ENCODE results near the gene MB. TPM values are rescaled to one million over a fixed set of nuclear protein-coding genes. Genes with fewer than 3 reads are reported as not detected.

The MB gene
- total and polyA plus RNA-seq, 4 donors, result 0.13 to 0.25 TPM; not detected in 2

DNA sequence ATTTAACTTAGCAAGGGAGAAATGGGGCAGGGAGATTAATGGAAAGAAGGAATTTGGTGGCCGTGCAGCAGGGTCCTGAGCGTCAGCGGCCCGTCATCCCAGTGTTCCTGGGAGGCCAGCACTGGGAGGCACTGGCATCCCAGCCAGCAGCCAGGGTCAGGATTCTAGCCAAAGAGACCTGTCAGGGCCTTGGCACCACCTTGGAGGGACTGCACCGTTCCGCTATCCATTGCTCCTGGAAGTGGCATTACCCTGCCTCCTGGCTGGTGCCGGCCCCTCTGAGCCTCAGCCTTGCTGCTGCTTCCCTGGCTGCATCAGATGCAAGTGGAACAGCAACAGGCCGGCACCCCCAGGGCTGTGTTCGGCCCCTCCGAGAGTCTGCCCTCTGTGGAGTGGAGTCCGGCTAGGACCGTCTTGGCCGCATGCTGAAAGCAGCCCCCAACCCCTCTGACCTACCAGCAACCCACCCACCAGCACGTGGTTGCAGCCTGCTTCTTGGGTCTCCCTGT, 46.4 kb downstream of the MB start:
- no peak overlapping the region for H3K27ac ChIP-seq (ENCODE audit: low read depth in 1 of 2, low read length in 2 of 2)
- DNase-seq (ENCODE audit: low spot score), result no peak
- no peak for TF ChIP-seq NR2F2 (IDR thresholded peaks at IDR 0.05)
- TF ChIP-seq RAD21 (IDR thresholded peaks at IDR 0.05), result no peak
- TF ChIP-seq HNF4A (conservative IDR thresholded peaks at IDR 0.05), result no peak
- no peak for TF ChIP-seq JUND (IDR thresholded peaks at IDR 0.05)
- TF ChIP-seq EGR1 (IDR thresholded peaks at IDR 0.05; ENCODE audit: low read depth in 2 of 2), result no peak
- no peak for TF ChIP-seq RXRA (IDR thresholded peaks at IDR 0.05)
- TF ChIP-seq YY1 (IDR thresholded peaks at IDR 0.05), result no peak
- TF ChIP-seq, protein P1, sequence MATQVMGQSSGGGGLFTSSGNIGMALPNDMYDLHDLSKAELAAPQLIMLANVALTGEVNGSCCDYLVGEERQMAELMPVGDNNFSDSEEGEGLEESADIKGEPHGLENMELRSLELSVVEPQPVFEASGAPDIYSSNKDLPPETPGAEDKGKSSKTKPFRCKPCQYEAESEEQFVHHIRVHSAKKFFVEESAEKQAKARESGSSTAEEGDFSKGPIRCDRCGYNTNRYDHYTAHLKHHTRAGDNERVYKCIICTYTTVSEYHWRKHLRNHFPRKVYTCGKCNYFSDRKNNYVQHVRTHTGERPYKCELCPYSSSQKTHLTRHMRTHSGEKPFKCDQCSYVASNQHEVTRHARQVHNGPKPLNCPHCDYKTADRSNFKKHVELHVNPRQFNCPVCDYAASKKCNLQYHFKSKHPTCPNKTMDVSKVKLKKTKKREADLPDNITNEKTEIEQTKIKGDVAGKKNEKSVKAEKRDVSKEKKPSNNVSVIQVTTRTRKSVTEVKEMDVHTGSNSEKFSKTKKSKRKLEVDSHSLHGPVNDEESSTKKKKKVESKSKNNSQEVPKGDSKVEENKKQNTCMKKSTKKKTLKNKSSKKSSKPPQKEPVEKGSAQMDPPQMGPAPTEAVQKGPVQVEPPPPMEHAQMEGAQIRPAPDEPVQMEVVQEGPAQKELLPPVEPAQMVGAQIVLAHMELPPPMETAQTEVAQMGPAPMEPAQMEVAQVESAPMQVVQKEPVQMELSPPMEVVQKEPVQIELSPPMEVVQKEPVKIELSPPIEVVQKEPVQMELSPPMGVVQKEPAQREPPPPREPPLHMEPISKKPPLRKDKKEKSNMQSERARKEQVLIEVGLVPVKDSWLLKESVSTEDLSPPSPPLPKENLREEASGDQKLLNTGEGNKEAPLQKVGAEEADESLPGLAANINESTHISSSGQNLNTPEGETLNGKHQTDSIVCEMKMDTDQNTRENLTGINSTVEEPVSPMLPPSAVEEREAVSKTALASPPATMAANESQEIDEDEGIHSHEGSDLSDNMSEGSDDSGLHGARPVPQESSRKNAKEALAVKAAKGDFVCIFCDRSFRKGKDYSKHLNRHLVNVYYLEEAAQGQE (IDR thresholded peaks at IDR 0.05), result no peak
- no peak for TF ChIP-seq FOXA2 (IDR thresholded peaks at IDR 0.05)
- TF ChIP-seq, protein P2, sequence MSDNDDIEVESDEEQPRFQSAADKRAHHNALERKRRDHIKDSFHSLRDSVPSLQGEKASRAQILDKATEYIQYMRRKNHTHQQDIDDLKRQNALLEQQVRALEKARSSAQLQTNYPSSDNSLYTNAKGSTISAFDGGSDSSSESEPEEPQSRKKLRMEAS (IDR thresholded peaks at IDR 0.05), result no peak
- no peak for TF ChIP-seq HNF4G (IDR thresholded peaks at IDR 0.05)
- TF ChIP-seq, protein P3, sequence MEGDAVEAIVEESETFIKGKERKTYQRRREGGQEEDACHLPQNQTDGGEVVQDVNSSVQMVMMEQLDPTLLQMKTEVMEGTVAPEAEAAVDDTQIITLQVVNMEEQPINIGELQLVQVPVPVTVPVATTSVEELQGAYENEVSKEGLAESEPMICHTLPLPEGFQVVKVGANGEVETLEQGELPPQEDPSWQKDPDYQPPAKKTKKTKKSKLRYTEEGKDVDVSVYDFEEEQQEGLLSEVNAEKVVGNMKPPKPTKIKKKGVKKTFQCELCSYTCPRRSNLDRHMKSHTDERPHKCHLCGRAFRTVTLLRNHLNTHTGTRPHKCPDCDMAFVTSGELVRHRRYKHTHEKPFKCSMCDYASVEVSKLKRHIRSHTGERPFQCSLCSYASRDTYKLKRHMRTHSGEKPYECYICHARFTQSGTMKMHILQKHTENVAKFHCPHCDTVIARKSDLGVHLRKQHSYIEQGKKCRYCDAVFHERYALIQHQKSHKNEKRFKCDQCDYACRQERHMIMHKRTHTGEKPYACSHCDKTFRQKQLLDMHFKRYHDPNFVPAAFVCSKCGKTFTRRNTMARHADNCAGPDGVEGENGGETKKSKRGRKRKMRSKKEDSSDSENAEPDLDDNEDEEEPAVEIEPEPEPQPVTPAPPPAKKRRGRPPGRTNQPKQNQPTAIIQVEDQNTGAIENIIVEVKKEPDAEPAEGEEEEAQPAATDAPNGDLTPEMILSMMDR (IDR thresholded peaks at IDR 0.05; ENCODE audit: low read depth, low read length, missing input control), result no peak
- no peak for TF ChIP-seq GABPA (IDR thresholded peaks at IDR 0.05 in 1 of 2, conservative IDR thresholded peaks at IDR 0.05 in 1 of 2)
- no peak overlapping the region for H3K9ac ChIP-seq (ENCODE audit: low read depth in 1 of 2, low read length in 2 of 2)
- H3K4me3 ChIP-seq (ENCODE audit: low read depth in 1 of 3, low read length in 3 of 3), result no peak overlapping the region
- H3K27me3 ChIP-seq (ENCODE audit: control insufficient read depth in 4 of 4, insufficient read depth in 4 of 4, low read length in 3 of 4), result no peaks in the 10 kb centered on the region
- WGBS, result 92% methylated on average over 14 of the region's 14 CpGs
- H3K36me3 ChIP-seq (ENCODE audit: control insufficient read depth in 4 of 4, insufficient read depth in 3 of 4, low read depth in 1 of 4, low read length in 3 of 4), result no peaks in the 10 kb centered on the region
- H3K4me1 ChIP-seq (ENCODE audit: control insufficient read depth in 4 of 4, insufficient read depth in 4 of 4, low read length in 3 of 4), result no peaks in the 10 kb centered on the region
- H3K9me3 ChIP-seq (ENCODE audit: control insufficient read depth in 4 of 4, low read length in 3 of 4), result no peaks in the 10 kb centered on the region

DNA sequence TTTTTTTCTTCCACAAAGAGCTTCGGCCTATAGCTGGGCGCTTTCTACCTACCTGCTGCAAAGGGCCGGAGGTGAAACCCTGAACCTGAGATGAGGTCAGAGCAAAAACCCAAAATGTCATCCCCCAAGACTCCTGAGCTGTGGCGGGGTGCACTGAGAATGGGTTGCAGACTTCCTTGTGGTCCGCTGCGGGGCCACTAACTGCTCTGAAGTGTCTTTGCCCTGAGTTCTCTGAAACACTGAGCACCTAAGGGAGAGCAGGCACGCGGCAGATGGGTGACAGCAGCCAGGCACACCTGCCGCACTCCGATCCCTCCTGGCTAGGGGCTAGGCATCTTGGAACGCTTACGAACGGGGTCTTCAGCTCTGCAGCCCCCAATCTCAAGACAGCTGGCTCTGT, 47.2 kb downstream of the MB start:
- DNase-seq (ENCODE audit: low spot score), result no peak
- no peaks in the 10 kb centered on the region for H3K36me3 ChIP-seq (ENCODE audit: control insufficient read depth in 4 of 4, insufficient read depth in 3 of 4, low read depth in 1 of 4, low read length in 3 of 4)
- H3K9ac ChIP-seq (ENCODE audit: low read depth in 1 of 2, low read length in 2 of 2), result no peak overlapping the region
- no peaks in the 10 kb centered on the region for H3K9me3 ChIP-seq (ENCODE audit: control insufficient read depth in 4 of 4, low read length in 3 of 4)
- H3K4me3 ChIP-seq (ENCODE audit: low read depth in 1 of 3, low read length in 3 of 3), result no peak overlapping the region
- WGBS, result 93% methylated on average over 13 of the region's 13 CpGs
- peaks cover 0 to 1% (median 0%) of the 10 kb centered on the region in 4 donors for H3K27me3 ChIP-seq (ENCODE audit: control insufficient read depth in 4 of 4, insufficient read depth in 4 of 4, low read length in 3 of 4)
- H3K27ac ChIP-seq (ENCODE audit: low read depth in 1 of 2, low read length in 2 of 2), result no peak overlapping the region
- TF ChIP-seq SP1 (IDR thresholded peaks at IDR 0.05) (no peak), RXRA (IDR thresholded peaks at IDR 0.05) (no peak), RAD21 (IDR thresholded peaks at IDR 0.05) (no peak), EGR1 (IDR thresholded peaks at IDR 0.05; ENCODE audit: low read depth in 2 of 2) (no peak), TAF1 (conservative IDR thresholded peaks at IDR 0.05) (no peak), YY1 (IDR thresholded peaks at IDR 0.05) (no peak), JUND (IDR thresholded peaks at IDR 0.05) (no peak), FOXA2 (IDR thresholded peaks at IDR 0.05) (no peak), NR2F2 (IDR thresholded peaks at IDR 0.05) (no peak), HNF4A (conservative IDR thresholded peaks at IDR 0.05) (no peak), GABPA (IDR thresholded peaks at IDR 0.05 in 1 of 2, conservative IDR thresholded peaks at IDR 0.05 in 1 of 2) (no peak), FOXA1 (IDR thresholded peaks at IDR 0.05) (no peak)
- TF ChIP-seq, protein P2 (IDR thresholded peaks at IDR 0.05), result no peak
- TF ChIP-seq, protein P4, sequence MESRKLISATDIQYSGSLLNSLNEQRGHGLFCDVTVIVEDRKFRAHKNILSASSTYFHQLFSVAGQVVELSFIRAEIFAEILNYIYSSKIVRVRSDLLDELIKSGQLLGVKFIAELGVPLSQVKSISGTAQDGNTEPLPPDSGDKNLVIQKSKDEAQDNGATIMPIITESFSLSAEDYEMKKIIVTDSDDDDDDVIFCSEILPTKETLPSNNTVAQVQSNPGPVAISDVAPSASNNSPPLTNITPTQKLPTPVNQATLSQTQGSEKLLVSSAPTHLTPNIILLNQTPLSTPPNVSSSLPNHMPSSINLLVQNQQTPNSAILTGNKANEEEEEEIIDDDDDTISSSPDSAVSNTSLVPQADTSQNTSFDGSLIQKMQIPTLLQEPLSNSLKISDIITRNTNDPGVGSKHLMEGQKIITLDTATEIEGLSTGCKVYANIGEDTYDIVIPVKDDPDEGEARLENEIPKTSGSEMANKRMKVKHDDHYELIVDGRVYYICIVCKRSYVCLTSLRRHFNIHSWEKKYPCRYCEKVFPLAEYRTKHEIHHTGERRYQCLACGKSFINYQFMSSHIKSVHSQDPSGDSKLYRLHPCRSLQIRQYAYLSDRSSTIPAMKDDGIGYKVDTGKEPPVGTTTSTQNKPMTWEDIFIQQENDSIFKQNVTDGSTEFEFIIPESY (IDR thresholded peaks at IDR 0.05), result no peak
- TF ChIP-seq, protein P5, sequence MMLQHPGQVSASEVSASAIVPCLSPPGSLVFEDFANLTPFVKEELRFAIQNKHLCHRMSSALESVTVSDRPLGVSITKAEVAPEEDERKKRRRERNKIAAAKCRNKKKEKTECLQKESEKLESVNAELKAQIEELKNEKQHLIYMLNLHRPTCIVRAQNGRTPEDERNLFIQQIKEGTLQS (IDR thresholded peaks at IDR 0.05), result no peak
- TF ChIP-seq, protein P3 (IDR thresholded peaks at IDR 0.05; ENCODE audit: low read depth, low read length, missing input control), result no peak
- no peaks in the 10 kb centered on the region for H3K4me1 ChIP-seq (ENCODE audit: control insufficient read depth in 4 of 4, insufficient read depth in 4 of 4, low read length in 3 of 4)

Data from liver (tissue), 9 donors.